BLaER1 treated with 17β-estradiol and CSF1 and Interleukin-3, amounts not matched to agents 10 nM and 100 nM (cell line): ENCODE results near the gene CCT6A.
"Not testable (repeated sequence)": the region's sequence is repeated elsewhere in the genome, so short reads cannot be mapped to it uniquely, and the experiment has no call there.

Experiments
- H3K27ac ChIP-seq, 11 experiments: shearing (Covaris generic); formaldehyde crosslinking; 2 replicates each; pipeline ENCODE4 v1.8.1; 2022
- H3K27me3 ChIP-seq, 11 experiments: shearing (Covaris generic); formaldehyde crosslinking; 2 replicates each; pipeline ENCODE4 v1.8.1; 2022
- H3K36me3 ChIP-seq, 11 experiments: shearing (Covaris generic); formaldehyde crosslinking; 2 replicates each; pipeline ENCODE4 v1.8.1; 2022
- H3K4me1 ChIP-seq, 10 experiments: shearing (Covaris generic); formaldehyde crosslinking; 2 replicates each; pipeline ENCODE4 v1.8.1; 2022
- H3K4me2 ChIP-seq, 11 experiments: shearing (Covaris generic); formaldehyde crosslinking; 2 replicates each; pipeline ENCODE4 v1.8.1; 2022
- H3K4me3 ChIP-seq, 10 experiments: shearing (Covaris generic); formaldehyde crosslinking; 2 replicates each; pipeline ENCODE4 v1.8.1; 2022
- H3K9ac ChIP-seq, 11 experiments: shearing (Covaris generic); formaldehyde crosslinking; 2 replicates each; pipeline ENCODE4 v1.8.1; 2022
- H3K9me3 ChIP-seq, 11 experiments: shearing (Covaris generic); formaldehyde crosslinking; replicated peaks in 1 of 11; 2 replicates each; pipeline ENCODE4 v1.8.1; 2022
- H4K20me1 ChIP-seq, 11 experiments: shearing (Covaris generic); formaldehyde crosslinking; 2 replicates each; pipeline ENCODE4 v1.8.1; 2022
- Cebpa-rat ChIP-seq, 11 experiments: shearing (Covaris generic); IDR thresholded peaks; 2 replicates each; pipeline ENCODE4 v1.8.1; 2022

Gene CCT6A

GRCh38 chr7:56086761-56087160, 35.2 kb downstream of the CCT6A start:
- no peaks in the 10 kb centered on the region for H3K9me3 ChIP-seq
- no peaks in the 10 kb centered on the region for H3K27me3 ChIP-seq
- no peak overlapping the region for H3K4me3 ChIP-seq
- H4K20me1 ChIP-seq: peaks cover 0 to 13% (median 0%) of the 10 kb centered on the region in 11 experiments; a peak in 3 of 22 replicates
- peaks cover 0 to 54% (median 33%) of the 10 kb centered on the region in 10 experiments; a peak in 15 of 20 replicates for H3K4me1 ChIP-seq
- no peak overlapping the region for H3K9ac ChIP-seq
- H3K4me2 ChIP-seq: no peak overlapping the region
- H3K36me3 ChIP-seq: peaks cover 20 to 70% (median 40%) of the 10 kb centered on the region in 11 experiments
- H3K27ac ChIP-seq: no peak overlapping the region
- no peak for TF ChIP-seq Cebpa-rat (IDR thresholded peaks at IDR 0.05)

- Histone ChIP-seq H3K27me3 (no peaks in the 10 kb centered on the region), H3K9me3 (no peaks in the 10 kb centered on the region)
- no peak for TF ChIP-seq Cebpa-rat (IDR thresholded peaks at IDR 0.05)
These were observed 35.9 kb downstream of the CCT6A start for GRCh38 chr7:56087445-56087844.

GRCh38 chr7:56091591-56091990, 40.0 kb downstream of the CCT6A start:
- peaks cover 0 to 26% (median 7%) of the 10 kb centered on the region in 10 experiments; a peak in 10 of 20 replicates for H3K4me1 ChIP-seq
- H3K4me3 ChIP-seq: no peak overlapping the region
- TF ChIP-seq Cebpa-rat (IDR thresholded peaks at IDR 0.05): no peak
- no peak overlapping the region for H3K9ac ChIP-seq
- H3K4me2 ChIP-seq: no peak overlapping the region
- no peaks in the 10 kb centered on the region for H3K9me3 ChIP-seq
- H3K27me3 ChIP-seq: no peaks in the 10 kb centered on the region
- peaks cover 18 to 49% (median 29%) of the 10 kb centered on the region in 11 experiments; a peak in 21 of 22 replicates for H3K36me3 ChIP-seq
- peaks cover 0 to 20% (median 0%) of the 10 kb centered on the region in 11 experiments; a peak in 5 of 22 replicates for H4K20me1 ChIP-seq
- no peak overlapping the region for H3K27ac ChIP-seq

More at GRCh38 chr7:56087445-56087844, 35.9 kb downstream of the CCT6A start:
- H3K4me3 ChIP-seq: no peak overlapping the region
- peaks cover 0 to 12% (median 0%) of the 10 kb centered on the region in 11 experiments; a peak in 3 of 22 replicates for H4K20me1 ChIP-seq
- no peak overlapping the region for H3K27ac ChIP-seq
- H3K9ac ChIP-seq: no peak overlapping the region
- H3K36me3 ChIP-seq: peaks cover 15 to 64% (median 35%) of the 10 kb centered on the region in 11 experiments
- peaks cover 0 to 49% (median 28%) of the 10 kb centered on the region in 10 experiments; a peak in 15 of 20 replicates for H3K4me1 ChIP-seq
- no peak overlapping the region for H3K4me2 ChIP-seq

- H3K9me3 ChIP-seq, H3K27ac ChIP-seq, H3K4me3 ChIP-seq, H3K27me3 ChIP-seq: not testable (repeated sequence)
- H4K20me1 ChIP-seq: peaks cover 0 to 18% (median 2%) of the 10 kb centered on the region in 11 experiments; a peak in 6 of 22 replicates
- 0 out of 22 replicates have a peak overlapping the region, but pooled peaks of 1 of the 11 experiments have one; percentile 17 for H3K9ac ChIP-seq
- H3K4me1 ChIP-seq: peaks cover 0 to 26% (median 7%) of the 10 kb centered on the region in 10 experiments; a peak in 10 of 20 replicates
- H3K4me2 ChIP-seq: peak overlapping the region in 5 of 11 experiments; percentile 0 to 40 (median 24); a peak in 6 of 22 replicates
- H3K36me3 ChIP-seq: peaks cover 20 to 49% (median 32%) of the 10 kb centered on the region in 11 experiments; a peak in 21 of 22 replicates
These were observed 40.8 kb downstream of the CCT6A start for GRCh38 chr7:56092388-56092787.

GRCh38 chr7:56092789-56093531, 41.4 kb downstream of the CCT6A start, which contains the start of gene PHKG1:
Gene PHKG1 (minus strand): TSS chr7:56092952. CDS start chr7:56088941, 4,011 bp downstream.
- Histone ChIP-seq H3K4me3 (no peak within 1 kb of the TSS), H3K27ac (no peak within 1 kb of the TSS), H3K27me3 (no peaks in the 10 kb centered on the region), H3K9me3 (no peaks in the 10 kb centered on the region), H3K9ac (0 out of 22 replicates have a peak within 1 kb of the TSS, but pooled peaks of 1 of the 11 experiments have one; percentile 17), H3K4me1 (peaks cover 0 to 26% (median 8%) of the 10 kb centered on the region in 10 experiments; a peak in 13 of 20 replicates), H3K4me2 (peak within 1 kb of the TSS in 5 of 11 experiments; percentile 0 to 40 (median 24); a peak in 7 of 22 replicates), H3K36me3 (peaks cover 20 to 49% (median 32%) of the 10 kb centered on the region in 11 experiments), H4K20me1 (peaks cover 0 to 19% (median 6%) of the 10 kb centered on the region in 11 experiments; a peak in 9 of 22 replicates)
- TF ChIP-seq Cebpa-rat (IDR thresholded peaks at IDR 0.05): no peak

GRCh38 chr7:56097700-56098099, 46.1 kb downstream of the CCT6A start:
- H3K9me3 ChIP-seq: no peaks in the 10 kb centered on the region
- H3K4me2 ChIP-seq: no peak overlapping the region
- no peaks in the 10 kb centered on the region for H3K27me3 ChIP-seq
- H3K36me3 ChIP-seq: peaks cover 55 to 73% (median 66%) of the 10 kb centered on the region in 11 experiments
- H4K20me1 ChIP-seq: peaks cover 21 to 55% (median 46%) of the 10 kb centered on the region in 11 experiments; a peak in 21 of 22 replicates
- H3K4me1 ChIP-seq: peaks cover 0 to 15% (median 9%) of the 10 kb centered on the region in 10 experiments; a peak in 14 of 20 replicates
- H3K4me3 ChIP-seq: no peak overlapping the region
- no peak for TF ChIP-seq Cebpa-rat (IDR thresholded peaks at IDR 0.05)
- H3K9ac ChIP-seq: no peak overlapping the region
- 0 out of 22 replicates have a peak overlapping the region, but pooled peaks of 1 of the 11 experiments have one; percentile 9 for H3K27ac ChIP-seq

GRCh38 chr7:56098187-56099008, 46.8 kb downstream of the CCT6A start:
- H3K27me3 ChIP-seq, H3K9ac ChIP-seq, H3K9me3 ChIP-seq, H3K4me3 ChIP-seq, H3K4me2 ChIP-seq, H3K27ac ChIP-seq: not testable (repeated sequence)
- peaks cover 0 to 20% (median 3%) of the 10 kb centered on the region in 10 experiments; a peak in 12 of 20 replicates for H3K4me1 ChIP-seq
- peaks cover 62 to 80% (median 73%) of the 10 kb centered on the region in 11 experiments for H3K36me3 ChIP-seq
- H4K20me1 ChIP-seq: peaks cover 28 to 62% (median 52%) of the 10 kb centered on the region in 11 experiments; a peak in 21 of 22 replicates

GRCh38 chr7:56099653-56100052, 48.1 kb downstream of the CCT6A start:
- Histone ChIP-seq H3K9ac (no peak overlapping the region), H3K4me2 (no peak overlapping the region), H3K36me3 (peaks cover 75 to 93% (median 86%) of the 10 kb centered on the region in 11 experiments), H3K27me3 (no peaks in the 10 kb centered on the region), H3K9me3 (no peaks in the 10 kb centered on the region), H3K27ac (no peak overlapping the region), H3K4me1 (peaks cover 7 to 32% (median 10%) of the 10 kb centered on the region in 10 experiments; a peak in 19 of 20 replicates), H4K20me1 (peaks cover 40 to 74% (median 65%) of the 10 kb centered on the region in 11 experiments; a peak in 21 of 22 replicates), H3K4me3 (no peak overlapping the region)
- TF ChIP-seq Cebpa-rat (IDR thresholded peaks at IDR 0.05): no peak

- H3K9ac ChIP-seq, H3K27ac ChIP-seq, H3K27me3 ChIP-seq: not testable (repeated sequence)
- Histone ChIP-seq H3K36me3 (peaks cover 56 to 63% (median 59%) of the 10 kb centered on the region in 11 experiments), H3K4me2 (peak overlapping the region; percentile 23 to 95 (median 83); a peak in 18 of 22 replicates), H3K4me3 (0 out of 20 replicates have a peak overlapping the region, but pooled peaks of 1 of the 10 experiments have one; percentile 98), H4K20me1 (peaks cover 50 to 67% (median 64%) of the 10 kb centered on the region in 11 experiments; a peak in 21 of 22 replicates), H3K4me1 (peaks cover 16 to 40% (median 25%) of the 10 kb centered on the region in 10 experiments), H3K9me3 (peaks cover 11 to 24% (median 20%) of the 10 kb centered on the region in 11 experiments)
These were observed 52.6 kb downstream of the CCT6A start for GRCh38 chr7:56104138-56104537.
